Adrenal gland (tissue), 12 donors: ENCODE measurements around the gene SYT6. TPM values are rescaled to one million over a fixed set of nuclear protein-coding genes. Genes with fewer than 3 reads are reported as not detected.

Experiments used
- DNase-seq, 7 donors: peaks; one replicate each; pipeline ENCODE4 v3.0.0-alpha.2; 2019 to 2020
- H3K27ac ChIP-seq, 5 donors: fragments of 200-600 bp; sonication (generic) in 4 of 5; 1 replicate in 3 of 5; 2 replicates in 2 of 5; pipeline versions ENCODE4 v1.5.1 to v1.8.0; 2016 to 2020; ENCODE audit warnings: mild to moderate bottlenecking in 1 of 5
- H3K27me3 ChIP-seq: fragments of 200-600 bp; 2 replicates; pipeline ENCODE4 v1.8.0; 2021
- H3K36me3 ChIP-seq, 2 donors: fragments of 200-600 bp; replicated peaks in 1 of 2; 1 replicate in 1 of 2; 2 replicates in 1 of 2; pipeline versions ENCODE4 v1.5.1 to v1.8.0; 2018 to 2022
- H3K4me1 ChIP-seq, 2 donors: fragments of 200-600 bp; replicated peaks in 1 of 2; 1 replicate in 1 of 2; 2 replicates in 1 of 2; pipeline versions ENCODE4 v1.5.1 to v1.8.0; 2018 to 2021
- H3K4me3 ChIP-seq, 4 donors: fragments of 200-600 bp; sonication (generic) in 3 of 4; one replicate each; pipeline ENCODE4 v1.5.1; 2016 to 2018
- H3K9me3 ChIP-seq, 3 donors: fragments of 200-600 bp; sonication (generic) in 1 of 3; replicated peaks in 1 of 3; 1 replicate in 2 of 3; 2 replicates in 1 of 3; pipeline versions ENCODE4 v1.5.1 to v1.8.0; 2016 to 2021
- CTCF ChIP-seq, 6 experiments: fragments of 450-650 bp in 4 of 6; fragments of 200-600 bp in 2 of 6; sonication (generic) in 1 of 6; IDR thresholded peaks; 1 replicate in 5 of 6; 2 replicates in 1 of 6; pipeline versions ENCODE4 v1.5.1 to v1.8.0; 2016 to 2021; ENCODE audit warnings: antibody characterized with exemption in 6 of 6, mild to moderate bottlenecking in 2 of 6, moderate library complexity in 1 of 6
- POLR2A ChIP-seq, 2 donors: fragments of 450-650 bp; IDR thresholded peaks; one replicate each; pipeline ENCODE4 v1.6.1; 2017; ENCODE audit warnings: antibody characterized with exemption in 2 of 2, mild to moderate bottlenecking in 2 of 2, moderate library complexity in 1 of 2
- WGBS, 4 donors: extraction: QIAGEN DNeasy Blood & Tissue Kit in 2 of 4; methylation state at CpG; one replicate each; pipeline versions ENCODE4 v1.1.5 to v1.1.7; 2013 to 2017; 5-methylcytosine and 5-hydroxymethylcytosine counted together
- intact Hi-C, 2 donors: fragments of 100-400 bp; cut with DNase I; formaldehyde crosslinking; loops; one replicate each; pipeline versions ENCODE4 v1.14.1 to v1.15.0; 2022 to 2023
- polyA plus RNA-seq, 3 donors: library from polyadenylated mRNA; stranded (reverse); fragments of 200-250 nt in 2 of 3; fragments of 350-450 nt in 1 of 3; fragmentation: Illumina TruSeq in 1 of 3; extraction: RNeasy Lipid Tissue Mini Kit (QIAGEN cat#74804) in 1 of 3; gene quantifications; one replicate each; pipeline ENCODE4 v1.2.3, GENCODE V29; 2013 to 2014
- total RNA-seq, 9 donors: library from RNA; depleted of rRNA in 4 of 9; stranded (reverse); fragments of >200 nt in 4 of 9; fragments of 120-200 nt in 1 of 9; fragmentation: NEBNext Ultra II Directional in 1 of 9; extraction: Animal tissue kit (Norgen Biotek cat#: 25700) in 1 of 9; gene quantifications; one replicate each; pipeline versions ENCODE4 v1.1.0 to v1.2.4, GENCODE V29; 2013 to 2023
- donor health status: healthy with polysubstance abuse.
- donor health status: Bipolar disorder and iron deficiency.
- donor health status: DM: yes; HTN: yes; CAD: no.
- donor health status: DM: no; HTN: no; CAD: no.
- donor health status: DM: no; HTN: no; CAD: no.
- donor health status: DM: yes; HTN: yes; CAD: no.

The SYT6 gene
- total and polyA plus RNA-seq, 12 donors = 0.06 to 1.1 (median 0.42) TPM; not detected in 3

- Histone ChIP-seq H3K9me3 (no peaks in the 10 kb centered on the region), H3K27me3 (no peaks in the 10 kb centered on the region), H3K27ac (no peak overlapping the region), H3K36me3 (no peaks in the 10 kb centered on the region), H3K4me3 (no peak overlapping the region), H3K4me1 (no peaks in the 10 kb centered on the region)
- TF ChIP-seq POLR2A (IDR thresholded peaks at IDR 0.05) (no peak), CTCF (IDR thresholded peaks at IDR 0.05) (no peak)
- no peak for DNase-seq
- intact Hi-C loops = no loop called here
- WGBS, 4 donors = 78 to 90% (median 81%) methylated on average over 9 of the region's 9 CpGs
These were observed 30.6 kb downstream of the SYT6 start for GRCh38 chr1:114122941-114123618.

- no peak overlapping the region for H3K4me3 ChIP-seq
- no peaks in the 10 kb centered on the region for H3K9me3 ChIP-seq
- DNase-seq = no peak
- no peaks in the 10 kb centered on the region for H3K4me1 ChIP-seq
- no peaks in the 10 kb centered on the region for H3K36me3 ChIP-seq
- no peaks in the 10 kb centered on the region for H3K27me3 ChIP-seq
- TF ChIP-seq POLR2A (IDR thresholded peaks at IDR 0.05) (no peak), CTCF (IDR thresholded peaks at IDR 0.05) (no peak)
- peak overlapping the region in 1 of 5 donors; percentile 17 for H3K27ac ChIP-seq
- WGBS, 4 donors = 62 to 71% (median 64%) methylated on average over 14 to 17 of the region's 17 CpGs
- intact Hi-C loops = no loop called here
These were observed 35.2 kb downstream of the SYT6 start for GRCh38 chr1:114118351-114118990.

GRCh38 chr1:114117654-114118053 lies 36.0 kb downstream of the SYT6 start:
- no peaks in the 10 kb centered on the region for H3K4me1 ChIP-seq
- no peaks in the 10 kb centered on the region for H3K36me3 ChIP-seq
- no peaks in the 10 kb centered on the region for H3K27me3 ChIP-seq
- no peak overlapping the region for H3K4me3 ChIP-seq
- no peak overlapping the region for H3K27ac ChIP-seq
- H3K9me3 ChIP-seq = no peaks in the 10 kb centered on the region
- intact Hi-C loops = no loop called here
- WGBS, 4 donors = 80 to 94% (median 91%) methylated on average over 5 to 8 of the region's 8 CpGs
- TF ChIP-seq CTCF (IDR thresholded peaks at IDR 0.05) = no peak
- no peak for TF ChIP-seq POLR2A (IDR thresholded peaks at IDR 0.05)
- DNase-seq = no peak

- no peaks in the 10 kb centered on the region for H3K27me3 ChIP-seq
- 68 to 77% (median 73%) methylated on average over 6 of the region's 6 CpGs for WGBS, 4 donors
- intact Hi-C loops = no loop called here
These were observed 37.6 kb downstream of the SYT6 start for GRCh38 chr1:114116086-114116485.

More at GRCh38 chr1:114116086-114116485, 37.6 kb downstream of the SYT6 start:
- H3K36me3 ChIP-seq = no peaks in the 10 kb centered on the region
- H3K27ac ChIP-seq = no peak overlapping the region
- DNase-seq = no peak
- H3K4me1 ChIP-seq = no peaks in the 10 kb centered on the region
- no peaks in the 10 kb centered on the region for H3K9me3 ChIP-seq
- H3K4me3 ChIP-seq = no peak overlapping the region
- TF ChIP-seq CTCF (IDR thresholded peaks at IDR 0.05) (no peak), POLR2A (IDR thresholded peaks at IDR 0.05) (no peak)
